Hematopoietic multipotent progenitor cell (in vitro differentiated cells): ENCODE data around the gene ATP2B3. TPM values are rescaled to one million over a fixed set of nuclear protein-coding genes. Genes with fewer than 3 reads are reported as not detected.

ENCODE experiments used
- DNase-seq, 3 donors: peaks; one replicate each; pipeline ENCODE4 v3.0.0-alpha.2; 2011 to 2015; ENCODE audit warnings: low read depth in 2 of 3, low spot score in 2 of 3
- total RNA-seq: library from RNA; depleted of rRNA; stranded (reverse); fragments of >200 nt; gene quantifications from one replicate; pipeline ENCODE4 v1.2.3, GENCODE V29; 2012

ATP2B3 gene
- not detected for total RNA-seq

DNA sequence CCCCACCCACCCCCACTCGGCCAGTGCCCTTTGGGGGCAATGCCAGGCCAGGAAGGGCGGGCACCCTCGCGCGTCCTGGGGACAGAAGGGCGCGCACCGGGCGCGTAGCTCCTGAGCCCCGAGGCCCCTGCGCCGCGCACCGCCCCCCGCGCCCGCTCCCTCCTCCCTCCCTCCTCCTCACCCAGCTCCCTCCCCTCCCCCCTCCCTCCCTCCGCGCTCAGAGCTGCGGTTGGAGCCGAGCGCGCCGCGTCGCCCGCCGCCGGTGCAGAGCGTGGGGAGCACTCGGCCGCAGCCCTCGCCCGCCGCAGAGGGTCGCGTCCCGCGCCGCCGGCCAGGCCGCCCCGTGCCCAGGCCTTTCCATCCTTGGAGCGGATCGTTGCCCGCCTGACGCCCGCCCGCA lies at the start of gene ATP2B3:
TSS of gene ATP2B3 (plus strand) at position 220 of the 400 bp plus-strand sequence. CDS start 18,606 bp downstream, outside the sequence.
- no peak for DNase-seq

DNA sequence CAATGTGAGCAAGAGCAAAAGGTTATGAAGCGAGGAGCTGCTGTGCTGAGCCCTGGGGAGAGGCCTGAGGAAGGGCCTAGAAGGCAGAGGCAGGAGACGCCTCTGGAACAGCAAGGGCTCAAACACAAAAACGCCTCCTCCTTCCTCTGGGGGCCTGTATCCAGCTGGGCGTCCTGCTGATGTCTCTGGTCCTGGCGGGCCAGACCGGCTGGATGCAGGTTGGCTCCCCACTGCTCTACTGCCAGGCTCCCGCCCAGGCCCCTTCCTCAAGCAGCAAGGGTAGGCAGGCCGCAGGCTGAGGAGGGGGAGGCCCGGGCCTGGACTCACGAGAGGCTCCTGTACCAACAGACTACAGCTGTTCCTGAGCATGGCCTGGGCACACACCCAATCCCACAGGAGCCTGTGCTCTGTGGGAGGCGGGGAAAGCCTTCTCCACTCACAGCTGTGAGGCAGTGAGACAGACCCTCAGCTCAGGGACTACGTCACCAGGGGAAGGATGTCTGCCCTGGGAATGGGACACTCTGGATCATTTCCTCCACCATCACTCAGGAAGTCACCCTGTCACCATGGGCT lies 49.3 kb upstream of the ATP2B3 start:
- no peak for DNase-seq

- DNase-seq, result peak in 2 of 3 donors; percentile 43 to 52
Observed at GRCh38 chrX:153469811-153470410, 47.5 kb upstream of the ATP2B3 start.

- peak; percentile 74 to 92 (median 90) for DNase-seq
Observed at GRCh38 chrX:153470411-153471363, 46.8 kb upstream of the ATP2B3 start, which contains the start of gene HAUS7. Gene HAUS7, minus strand, starts transcription at chrX:153470576. Its CDS starts 19 bp downstream, at chrX:153470557.

- DNase-seq, result no peak
Observed at GRCh38 chrX:153471663-153472280, 45.7 kb upstream of the ATP2B3 start.

- no peak for DNase-seq
Observed at GRCh38 chrX:153473126-153473525, 44.3 kb upstream of the ATP2B3 start.

GRCh38 chrX:153474266-153474665 lies 43.2 kb upstream of the ATP2B3 start:
- DNase-seq, result no peak

DNA sequence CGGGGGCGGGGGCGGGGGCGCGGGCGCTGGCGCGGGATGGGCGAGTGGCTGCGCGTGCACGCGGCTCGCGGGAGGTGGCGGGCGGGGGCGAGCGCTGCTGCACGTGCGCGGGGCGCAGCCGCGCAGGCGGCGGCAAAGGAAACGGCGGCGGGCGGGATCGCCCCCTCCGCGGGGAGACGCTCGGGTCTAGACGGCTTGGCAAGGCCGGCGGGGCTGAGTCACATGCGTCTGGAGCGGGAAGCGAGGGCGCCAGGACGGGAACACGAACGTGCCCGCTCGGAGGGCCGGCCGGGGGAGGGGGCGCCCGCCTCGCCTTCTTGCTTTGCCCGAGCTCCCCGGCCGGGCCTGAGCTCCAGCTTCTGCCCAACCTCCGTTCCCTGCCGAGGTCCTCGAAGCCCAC lies 42.7 kb upstream of the ATP2B3 start:
- peak; percentile 24 to 53 (median 40) for DNase-seq

GRCh38 chrX:153475271-153475670 lies 42.2 kb upstream of the ATP2B3 start:
- DNase-seq, result no peak

DNA sequence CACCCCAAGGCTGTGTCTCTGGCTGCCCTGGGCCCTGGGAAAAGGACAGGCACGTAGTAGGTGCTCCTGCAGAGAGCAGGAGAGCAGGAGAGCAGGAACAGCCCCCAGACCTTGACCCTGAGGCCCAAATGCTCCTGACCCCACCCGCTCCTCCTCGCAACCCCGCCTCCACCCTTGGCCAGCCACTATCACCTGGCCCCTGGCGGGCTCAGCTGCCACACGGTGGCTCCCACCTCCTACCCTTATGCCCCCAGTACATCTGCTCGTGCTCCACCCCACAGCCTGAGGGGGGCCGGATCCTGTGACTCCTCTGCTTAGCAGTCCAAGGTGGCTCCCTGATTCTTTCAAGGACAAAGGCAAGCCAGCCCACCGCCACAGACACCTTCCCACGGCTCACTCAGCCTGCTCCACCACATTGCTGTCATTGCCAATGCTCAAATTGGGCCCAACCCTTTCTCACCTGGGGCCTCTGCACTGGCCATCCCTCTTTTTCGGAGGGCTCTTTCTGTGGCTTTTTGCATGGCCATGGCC lies 41.6 kb upstream of the ATP2B3 start:
- no peak for DNase-seq

GRCh38 chrX:153476666-153477363 lies 40.6 kb upstream of the ATP2B3 start:
- no peak for DNase-seq

DNA sequence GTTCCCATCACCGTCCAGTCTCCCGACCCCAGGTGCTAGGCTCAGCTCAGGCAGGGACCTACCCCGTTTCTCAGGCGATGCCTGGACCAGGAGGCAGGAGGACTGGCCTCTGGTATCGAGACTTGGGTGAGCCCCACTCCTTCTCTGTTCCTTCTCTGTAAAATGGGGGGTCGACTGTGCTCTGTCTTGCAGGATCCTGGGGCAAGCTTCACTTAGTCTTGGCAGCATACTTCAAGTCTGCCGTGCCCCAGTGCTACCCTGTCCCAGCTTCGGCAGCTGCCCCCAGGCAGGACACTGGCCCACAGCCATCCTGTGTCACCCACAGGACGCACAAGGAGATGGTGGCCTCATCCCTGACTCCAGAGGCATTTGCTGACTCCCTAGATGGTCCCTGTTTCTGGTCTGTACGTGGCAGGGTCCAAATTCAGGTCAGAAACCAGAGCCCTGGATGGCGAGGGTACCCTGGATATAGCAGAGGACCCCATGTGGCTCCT lies 40.0 kb upstream of the ATP2B3 start:
- no peak for DNase-seq

GRCh38 chrX:153477901-153478300 lies 39.5 kb upstream of the ATP2B3 start:
- DNase-seq, result no peak

DNA sequence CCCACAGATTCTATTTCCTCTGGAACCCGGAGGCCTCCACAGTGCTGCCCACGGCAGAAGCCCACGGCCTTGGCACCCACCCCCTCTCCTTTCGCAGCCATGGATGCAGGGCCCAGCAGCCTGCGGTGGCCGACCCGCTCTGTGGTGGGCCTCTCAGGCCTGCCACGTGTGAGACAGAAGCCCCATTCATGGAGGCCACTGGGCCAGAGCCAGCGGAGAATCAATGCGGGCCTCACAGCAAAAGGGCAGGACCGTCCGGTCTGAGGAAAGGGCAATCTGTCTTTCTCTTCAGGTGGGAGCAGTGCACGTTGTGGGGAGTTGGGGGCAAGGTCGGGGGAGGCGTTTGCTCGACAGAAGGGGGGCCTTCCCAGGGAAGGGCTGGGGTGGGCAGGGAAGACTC lies 38.7 kb upstream of the ATP2B3 start:
- no peak for DNase-seq

DNA sequence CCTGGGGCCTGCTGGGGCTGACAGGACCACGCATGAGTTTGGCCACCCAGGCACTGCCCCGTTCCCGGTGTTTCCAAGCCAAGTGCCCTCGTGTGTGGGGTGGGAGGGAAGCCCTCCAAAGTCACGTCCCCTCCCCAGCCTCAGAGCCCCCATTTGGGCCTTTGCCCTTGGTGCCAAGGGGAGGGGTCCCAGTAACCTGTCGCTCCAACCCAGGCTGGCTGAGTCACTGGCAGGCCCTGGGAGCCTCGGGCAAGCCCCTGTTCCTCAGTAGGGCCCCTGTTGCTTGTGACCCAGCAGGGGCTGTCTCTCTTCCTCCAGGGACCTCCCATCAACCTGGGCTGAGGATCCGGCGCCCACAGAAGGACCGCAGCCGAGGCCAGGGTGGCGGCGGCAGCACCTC lies 36.4 kb upstream of the ATP2B3 start:
- DNase-seq, result no peak

DNA sequence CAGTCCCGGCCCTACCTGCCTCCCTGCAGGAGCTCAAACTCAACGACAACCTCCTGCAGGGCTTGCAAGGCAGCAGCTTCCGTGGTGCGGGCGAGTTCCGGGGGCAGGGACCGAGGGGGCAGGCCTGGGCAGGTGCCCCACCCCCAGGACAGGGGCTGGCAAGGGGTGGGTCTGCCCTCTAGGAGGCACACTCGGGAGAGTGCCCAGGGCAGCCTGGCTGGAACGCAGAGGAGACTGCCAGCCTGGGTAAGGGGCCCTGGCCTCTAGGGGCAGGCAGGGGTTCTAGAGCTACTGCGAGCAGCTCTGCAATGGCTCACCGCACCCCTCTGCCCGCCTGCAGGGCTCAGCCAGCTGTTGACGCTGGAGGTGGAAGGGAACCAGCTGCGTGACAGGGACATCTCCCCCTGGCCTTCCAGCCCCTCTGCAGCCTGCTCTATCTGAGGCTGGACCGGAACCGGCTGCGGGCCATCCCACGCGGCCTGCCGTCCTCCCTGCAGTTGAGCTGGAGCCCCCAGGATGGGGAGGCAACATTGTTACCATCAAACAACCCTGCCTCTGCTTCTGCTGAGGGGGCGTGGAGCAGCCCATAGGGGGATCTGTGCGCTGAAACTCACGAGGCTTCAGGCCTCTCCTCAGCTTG lies 34.9 kb upstream of the ATP2B3 start:
- no peak for DNase-seq

DNA sequence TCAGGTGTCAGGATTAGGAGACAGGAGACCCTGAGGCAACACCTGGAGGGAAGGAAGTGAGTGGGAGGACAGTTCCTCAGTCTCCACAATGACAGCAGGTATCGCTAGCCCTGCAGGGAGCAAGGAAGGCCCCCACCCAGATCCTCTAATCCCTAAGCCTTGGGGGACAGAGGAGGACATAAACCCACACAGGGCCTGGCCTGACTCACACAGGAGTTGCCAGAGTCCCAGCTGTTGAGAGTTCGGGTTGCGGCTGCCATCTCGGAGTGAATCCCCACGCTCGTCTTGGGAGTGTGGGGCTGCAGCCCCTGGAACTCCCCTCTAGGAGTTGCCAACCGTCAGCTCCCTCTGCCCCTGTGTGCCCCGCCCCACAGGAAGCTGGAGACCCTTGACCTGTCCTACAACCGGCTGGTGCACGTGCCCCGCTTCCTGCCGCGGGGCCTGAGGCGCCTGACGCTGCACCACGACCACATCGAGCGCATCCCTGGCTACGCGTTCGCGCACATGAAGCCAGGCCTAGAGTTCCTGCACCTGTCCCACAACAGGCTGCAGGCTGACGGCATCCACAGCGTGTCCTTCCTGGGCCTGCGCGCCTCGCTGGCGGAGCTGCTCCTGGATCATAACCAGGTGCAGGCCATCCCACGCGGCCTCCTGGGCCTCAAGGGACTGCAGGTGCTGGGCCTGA lies 31.9 kb upstream of the ATP2B3 start:
- no peak for DNase-seq

GRCh38 chrX:153486171-153486570 lies 31.3 kb upstream of the ATP2B3 start:
- DNase-seq, result no peak

GRCh38 chrX:153487590-153488071 lies 29.8 kb upstream of the ATP2B3 start:
- no peak for DNase-seq
